ENCODE data around the gene FOXN4. TPM values are rescaled to one million over a fixed set of nuclear protein-coding genes. Genes with fewer than 3 reads are reported as not detected.

Gene FOXN4
- total and polyA plus RNA-seq, 2 of the 13 experiments (the other 11 are each of a cell fraction or from before 2014, with no cell fraction given): 0.11 TPM; not detected in 1

GRCh38 chr12:109264095-109264942 is 44.8 kb downstream of the FOXN4 start:
- intact Hi-C loops (cut with micrococcal nuclease; ENCODE audit: unreplicated experiment) (loop anchor here (1.0 kb wide), 1 partner anchor 121 kb away; no protein-coding TSS in a partner anchor), in situ Hi-C loops (cut with HindIII; ENCODE audit: extremely low pct_ligation_motif_present, low pct_unique_long_range_greater_than_20kb) (loop anchor here (5.0 kb wide), 1 partner anchor 123 kb away; no protein-coding TSS in a partner anchor)
- Histone ChIP-seq H2AFZ (ENCODE audit: low read length) (no peak overlapping the region), H3K9me3 (ENCODE audit: low read length) (no peaks in the 10 kb centered on the region), H3K27ac (ENCODE audit: extremely low read length, insufficient read depth, low read length) (no peak overlapping the region), H3K9ac (ENCODE audit: insufficient read depth, low read depth, low read length) (no peak overlapping the region), H4K20me1 (ENCODE audit: insufficient read depth, low read length) (no peaks in the 10 kb centered on the region), H3K27me3 (ENCODE audit: control insufficient read depth in 1 of 2, insufficient read depth in 2 of 2, low read length in 2 of 2) (no peaks in the 10 kb centered on the region), H3K4me1 (ENCODE audit: insufficient read depth, low read length) (no peaks in the 10 kb centered on the region), H3K4me2 (ENCODE audit: low read depth, low read length) (no peak overlapping the region), H3K36me3 (replicated peaks in 1 of 2; ENCODE audit: control insufficient read depth in 1 of 2, insufficient read depth in 2 of 2, low read length in 2 of 2) (peaks cover 2 to 11% of the 10 kb centered on the region in 2 experiments; a peak in 4 of 5 replicates), H3K79me2 (ENCODE audit: insufficient read depth, low read length) (no peaks in the 10 kb centered on the region), H3K4me3 (replicated peaks in 1 of 3; ENCODE audit: insufficient read depth in 1 of 3, low read depth in 2 of 3, low read length in 3 of 3) (no peak overlapping the region)
- CTCF ChIA-PET (ENCODE audit: low intra/inter-chr PET ratio, low total read pairs): interaction anchor here (0.7 to 2.3 kb wide), 3 partner anchors 120 to 129 kb away, joined by 3 to 87 read pairs (median 12); no protein-coding TSS in a partner anchor
- POLR2A ChIA-PET: no interaction called here
- BruUV-seq (replicated peaks): no TSS peak
- DNase-seq (ENCODE audit: low spot score) (peak; percentile 67), FAIRE-seq (peak; percentile 60), ATAC-seq (peak; percentile 95)
- WGBS (ENCODE audit: low lambda C conversion rate): 46% methylated on average over 17 of the region's 23 CpGs
- TF ChIP-seq HOXA3 (CRISPR knock-in tag; IDR thresholded peaks at IDR 0.05): no peak
- TF ChIP-seq TARDBP (CRISPR knock-in tag; IDR thresholded peaks at IDR 0.05): 0 out of 2 replicates have a peak, but pooled peaks have one; percentile 19
- TF ChIP-seq, protein P1, sequence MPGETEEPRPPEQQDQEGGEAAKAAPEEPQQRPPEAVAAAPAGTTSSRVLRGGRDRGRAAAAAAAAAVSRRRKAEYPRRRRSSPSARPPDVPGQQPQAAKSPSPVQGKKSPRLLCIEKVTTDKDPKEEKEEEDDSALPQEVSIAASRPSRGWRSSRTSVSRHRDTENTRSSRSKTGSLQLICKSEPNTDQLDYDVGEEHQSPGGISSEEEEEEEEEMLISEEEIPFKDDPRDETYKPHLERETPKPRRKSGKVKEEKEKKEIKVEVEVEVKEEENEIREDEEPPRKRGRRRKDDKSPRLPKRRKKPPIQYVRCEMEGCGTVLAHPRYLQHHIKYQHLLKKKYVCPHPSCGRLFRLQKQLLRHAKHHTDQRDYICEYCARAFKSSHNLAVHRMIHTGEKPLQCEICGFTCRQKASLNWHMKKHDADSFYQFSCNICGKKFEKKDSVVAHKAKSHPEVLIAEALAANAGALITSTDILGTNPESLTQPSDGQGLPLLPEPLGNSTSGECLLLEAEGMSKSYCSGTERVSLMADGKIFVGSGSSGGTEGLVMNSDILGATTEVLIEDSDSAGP (CRISPR knock-in tag; IDR thresholded peaks at IDR 0.05; ENCODE audit: borderline replicate concordance): peak; percentile 72
- TF ChIP-seq ARID4A (CRISPR knock-in tag; IDR thresholded peaks at IDR 0.05; ENCODE audit: borderline replicate concordance): peak; percentile 28; the same call in 1 of the 2 replicates
- peak; percentile 58 for TF ChIP-seq FOXC1 (CRISPR knock-in tag; IDR thresholded peaks at IDR 0.05; ENCODE audit: borderline replicate concordance)
- TF ChIP-seq STAG1 (CRISPR knock-in tag; IDR thresholded peaks at IDR 0.05): peak; percentile 93
- 0 out of 2 replicates have a peak, but pooled peaks have one; percentile 35 for TF ChIP-seq ERF (CRISPR knock-in tag; IDR thresholded peaks at IDR 0.05)
- no peak for TF ChIP-seq SIN3A (IDR thresholded peaks at IDR 0.05; ENCODE audit: borderline replicate concordance, low read depth, low read length)
- peak; percentile 77 for TF ChIP-seq KDM2A (CRISPR knock-in tag; IDR thresholded peaks at IDR 0.05; ENCODE audit: borderline replicate concordance, low read depth)
- TF ChIP-seq RARA (CRISPR knock-in tag; IDR thresholded peaks at IDR 0.05): no peak
- TF ChIP-seq, protein P2, sequence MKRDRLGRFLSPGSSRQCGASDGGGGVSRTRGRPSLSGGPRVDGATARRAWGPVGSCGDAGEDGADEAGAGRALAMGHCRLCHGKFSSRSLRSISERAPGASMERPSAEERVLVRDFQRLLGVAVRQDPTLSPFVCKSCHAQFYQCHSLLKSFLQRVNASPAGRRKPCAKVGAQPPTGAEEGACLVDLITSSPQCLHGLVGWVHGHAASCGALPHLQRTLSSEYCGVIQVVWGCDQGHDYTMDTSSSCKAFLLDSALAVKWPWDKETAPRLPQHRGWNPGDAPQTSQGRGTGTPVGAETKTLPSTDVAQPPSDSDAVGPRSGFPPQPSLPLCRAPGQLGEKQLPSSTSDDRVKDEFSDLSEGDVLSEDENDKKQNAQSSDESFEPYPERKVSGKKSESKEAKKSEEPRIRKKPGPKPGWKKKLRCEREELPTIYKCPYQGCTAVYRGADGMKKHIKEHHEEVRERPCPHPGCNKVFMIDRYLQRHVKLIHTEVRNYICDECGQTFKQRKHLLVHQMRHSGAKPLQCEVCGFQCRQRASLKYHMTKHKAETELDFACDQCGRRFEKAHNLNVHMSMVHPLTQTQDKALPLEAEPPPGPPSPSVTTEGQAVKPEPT (CRISPR knock-in tag; IDR thresholded peaks at IDR 0.05; ENCODE audit: low read depth): no peak
- no peak for TF ChIP-seq ZIK1 (CRISPR knock-in tag; IDR thresholded peaks at IDR 0.05; ENCODE audit: borderline replicate concordance, low read depth)
- no peak for TF ChIP-seq RXRA (CRISPR knock-in tag; IDR thresholded peaks at IDR 0.05)
- TF ChIP-seq NFKB2 (CRISPR knock-in tag; IDR thresholded peaks at IDR 0.05; ENCODE audit: borderline replicate concordance): peak; percentile 31; the same call in 1 of the 2 replicates
